H9 (cell line): Measurements from ENCODE around the gene CCDC148. TPM values are rescaled to one million over a fixed set of nuclear protein-coding genes. Genes with fewer than 3 reads are reported as not detected.

Experiments used
- DNase-seq: peaks from one replicate; pipeline ENCODE4 v3.0.0-alpha.2; 2017
- H2AFZ ChIP-seq: one replicate; pipeline ENCODE4 v1.6.1; 2013; ENCODE audit warnings: mild to moderate bottlenecking, low read length, control low read depth, moderate library complexity
- H2AK5ac ChIP-seq: 2 replicates; pipeline ENCODE4 v1.6.1; 2013; ENCODE audit warnings: low read length, control low read depth, mixed read lengths; ENCODE audit not compliant: insufficient read length
- H2BK120ac ChIP-seq: one replicate; pipeline ENCODE4 v1.6.1; 2013; ENCODE audit warnings: low read depth, mild to moderate bottlenecking, low read length, control low read depth, inconsistent platforms; ENCODE audit not compliant: poor library complexity, severe bottlenecking
- H2BK12ac ChIP-seq: 2 replicates; pipeline ENCODE4 v1.6.1; 2013; ENCODE audit warnings: low read length, control low read depth, mixed read lengths, low read depth; ENCODE audit not compliant: insufficient read length
- H2BK15ac ChIP-seq: 2 replicates; pipeline ENCODE4 v1.6.1; 2013; ENCODE audit warnings: low read depth, low read length, control low read depth
- H2BK20ac ChIP-seq: one replicate; pipeline ENCODE4 v1.6.1; 2013; ENCODE audit warnings: low read depth, mild to moderate bottlenecking, low read length, control low read depth, inconsistent platforms; ENCODE audit not compliant: poor library complexity, severe bottlenecking
- H2BK5ac ChIP-seq: 2 replicates; pipeline ENCODE4 v1.6.1; 2013; ENCODE audit warnings: low read length, control low read depth, mixed read lengths; ENCODE audit not compliant: insufficient read length
- H3K14ac ChIP-seq: 2 replicates; pipeline ENCODE4 v1.6.1; 2013; ENCODE audit warnings: low read length, control low read depth; ENCODE audit not compliant: insufficient read depth
- H3K18ac ChIP-seq: 2 replicates; pipeline ENCODE4 v1.6.1; 2013; ENCODE audit warnings: low read depth, mild to moderate bottlenecking, mixed read lengths, low read length, control low read depth; ENCODE audit not compliant: insufficient read length
- H3K23ac ChIP-seq: 2 replicates; pipeline ENCODE4 v1.6.1; 2013; ENCODE audit warnings: low read length, control low read depth, mixed read lengths, low read depth; ENCODE audit not compliant: insufficient read length
- H3K23me2 ChIP-seq: 2 replicates; pipeline ENCODE4 v1.6.1; 2013; ENCODE audit warnings: low read depth, mild to moderate bottlenecking, mixed read lengths, low read length, control low read depth; ENCODE audit not compliant: insufficient read length, poor library complexity, severe bottlenecking
- H3K27ac ChIP-seq: 2 replicates; pipeline ENCODE4 v1.5.1; 2013; ENCODE audit warnings: low read length, control low read depth, mixed read lengths, low read depth; ENCODE audit not compliant: insufficient read length
- H3K27me3 ChIP-seq: 2 replicates; pipeline ENCODE4 v1.6.1; 2013; ENCODE audit warnings: low read length, control low read depth, inconsistent platforms; ENCODE audit not compliant: insufficient read depth
- H3K4ac ChIP-seq: 2 replicates; pipeline ENCODE4 v1.6.1; 2013; ENCODE audit warnings: low read depth, mild to moderate bottlenecking, control low read depth, inconsistent platforms, low read length, moderate library complexity
- H3K4me1 ChIP-seq: 2 replicates; pipeline ENCODE4 v1.6.1; 2013; ENCODE audit warnings: low read length, control low read depth, inconsistent platforms; ENCODE audit not compliant: insufficient read depth
- H3K4me2 ChIP-seq: 2 replicates; pipeline ENCODE4 v1.6.1; 2013; ENCODE audit warnings: low read length, control low read depth, mixed read lengths; ENCODE audit not compliant: insufficient read length, insufficient read depth
- H3K56ac ChIP-seq: 2 replicates; pipeline ENCODE4 v1.6.1; 2013; ENCODE audit warnings: low read depth, mild to moderate bottlenecking, mixed read lengths, low read length, control low read depth; ENCODE audit not compliant: insufficient read length
- H3K79me1 ChIP-seq: 2 replicates; pipeline ENCODE4 v1.6.1; 2013; ENCODE audit warnings: low read depth, mild to moderate bottlenecking, moderate library complexity, low read length, control low read depth, inconsistent platforms; ENCODE audit not compliant: insufficient read depth, poor library complexity, severe bottlenecking
- H3K79me2 ChIP-seq: 2 replicates; pipeline ENCODE4 v1.6.1; 2013; ENCODE audit warnings: low read length, control low read depth, inconsistent platforms; ENCODE audit not compliant: insufficient read depth
- H3K9ac ChIP-seq: 2 replicates; pipeline ENCODE4 v1.6.1; 2013; ENCODE audit warnings: low read length, control low read depth, mixed read lengths; ENCODE audit not compliant: insufficient read length; ENCODE audit errors: extremely low read depth
- H3K9me3 ChIP-seq: one replicate; pipeline ENCODE4 v1.6.1; 2013; ENCODE audit warnings: low read depth, low read length, inconsistent platforms; ENCODE audit not compliant: control insufficient read depth
- H3T11ph ChIP-seq: one replicate; pipeline ENCODE4 v1.6.1; 2013; ENCODE audit warnings: mild to moderate bottlenecking, low read length, control low read depth, inconsistent platforms
- H4K20me1 ChIP-seq: one replicate; pipeline ENCODE4 v1.6.1; 2013; ENCODE audit not compliant: control insufficient read depth, insufficient read length, insufficient read depth
- H4K5ac ChIP-seq: 2 replicates; pipeline ENCODE4 v1.6.1; 2013; ENCODE audit warnings: low read depth, mild to moderate bottlenecking, mixed read lengths, low read length, control low read depth; ENCODE audit not compliant: insufficient read length
- H4K8ac ChIP-seq: replicated peaks from 2 replicates; pipeline ENCODE4 v1.6.1; 2013; ENCODE audit warnings: low read length, control low read depth, mixed read lengths, low read depth; ENCODE audit not compliant: insufficient read length
- H4K91ac ChIP-seq: 2 replicates; pipeline ENCODE4 v1.6.1; 2013; ENCODE audit warnings: low read depth, mild to moderate bottlenecking, moderate library complexity, mixed read lengths, low read length, control low read depth; ENCODE audit not compliant: insufficient read length
- H3K27ac Mint-ChIP-seq, 3 experiments: 2 replicates in 2 of 3; 3 replicates in 1 of 3; pipeline ENCODE4 v1.8.0; 2020 to 2021; ENCODE audit warnings: mixed read lengths in 3 of 3, mild to moderate bottlenecking in 1 of 3, moderate library complexity in 1 of 3
- H3K27me3 Mint-ChIP-seq: 2 replicates; pipeline ENCODE4 v1.8.0; 2021; ENCODE audit warnings: low read depth, mild to moderate bottlenecking, moderate library complexity, mixed read lengths
- H3K36me3 Mint-ChIP-seq, 3 experiments: 2 replicates in 2 of 3; 3 replicates in 1 of 3; pipeline ENCODE4 v1.8.0; 2020 to 2021; ENCODE audit warnings: low read depth in 3 of 3, mixed read lengths in 3 of 3; ENCODE audit not compliant: insufficient read depth in 1 of 3
- H3K4me1 Mint-ChIP-seq, 2 experiments: 2 replicates each; pipeline ENCODE4 v1.8.0; 2020; ENCODE audit warnings: mixed read lengths in 2 of 2
- H3K4me3 Mint-ChIP-seq, 2 experiments: 2 replicates in 1 of 2; 3 replicates in 1 of 2; pipeline ENCODE4 v1.8.0; 2020 to 2021; ENCODE audit warnings: mild to moderate bottlenecking in 2 of 2, mixed read lengths in 2 of 2, moderate library complexity in 1 of 2
- H3K9me3 Mint-ChIP-seq, 2 experiments: 2 replicates in 1 of 2; 3 replicates in 1 of 2; pipeline ENCODE4 v1.8.0; 2020; ENCODE audit warnings: mild to moderate bottlenecking in 2 of 2, mixed read lengths in 2 of 2, moderate library complexity in 1 of 2
- WGBS: extraction: QIAGEN DNeasy Blood & Tissue Kit; methylation state at CpG from one replicate; pipeline ENCODE4 v1.1.7; 2013; ENCODE audit warnings: missing lambda C conversion rate, low lambda C conversion rate, mixed read lengths; ENCODE audit not compliant: insufficient read length; ENCODE audit errors: extremely low coverage; 5-methylcytosine and 5-hydroxymethylcytosine counted together
- total RNA-seq: library from RNA; stranded (reverse); gene quantifications from 2 replicates; pipeline ENCODE4 v1.2.1, GENCODE V29; 2021
- TF ChIP-seq, protein P1 (sequence below): fragments of 200-600 bp; sonication (generic); conservative IDR thresholded peaks from 3 replicates; pipeline ENCODE4 v1.8.0; 2021; ENCODE audit warnings: antibody characterized with exemption, mild to moderate bottlenecking

Gene CCDC148
- total RNA-seq, 1 experiment from 2014 or later: 1.5 TPM

DNA sequence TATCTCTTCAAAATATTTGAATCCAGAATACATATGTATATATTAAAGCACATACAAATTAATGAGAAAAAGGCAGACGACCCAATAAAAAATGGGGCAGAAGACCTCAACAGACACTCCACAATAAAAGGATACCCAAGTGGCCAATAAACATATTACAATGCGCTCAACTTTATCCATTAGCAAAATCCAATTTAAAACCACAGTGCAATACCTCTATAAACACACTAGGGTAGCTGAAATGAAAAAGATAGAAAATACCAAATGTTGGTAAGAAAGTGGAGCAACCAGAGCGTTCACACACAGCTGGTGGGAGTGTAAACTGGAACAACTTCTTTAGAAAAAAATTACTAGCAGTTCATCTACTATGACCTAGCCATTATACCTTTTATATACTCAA, 75.3 kb downstream of the CCDC148 start:
- Mint-ChIP-seq H3K27ac (no peak overlapping the region), H3K9me3 (peaks cover 6 to 7% of the 10 kb centered on the region in 2 experiments), H3K4me1 (0 out of 4 replicates have a peak, but pooled peaks cover 0 to 3% of the 10 kb centered on the region in 2 experiments), H3K4me3 (no peak overlapping the region), H3K36me3 (peaks cover 0 to 5% (median 0%) of the 10 kb centered on the region in 3 experiments; a peak in 2 of 7 replicates), H3K27me3 (no peaks in the 10 kb centered on the region)
- H3K27ac ChIP-seq: no peak overlapping the region
- no peak overlapping the region for H4K91ac ChIP-seq
- no peak overlapping the region for H2AFZ ChIP-seq
- no CpG with 5 or more reads among the region's 3 CpGs for WGBS
- no peaks in the 10 kb centered on the region for H3K9me3 ChIP-seq
- no peak overlapping the region for H3T11ph ChIP-seq
- H3K14ac ChIP-seq: no peak overlapping the region
- 0 out of 2 replicates have a peak, but pooled peaks cover 2% of the 10 kb centered on the region for H3K79me2 ChIP-seq
- no peak overlapping the region for H4K5ac ChIP-seq
- no peak overlapping the region for H3K4me2 ChIP-seq
- no peaks in the 10 kb centered on the region for H4K20me1 ChIP-seq
- no peak overlapping the region for H3K4ac ChIP-seq
- H3K79me1 ChIP-seq: no peaks in the 10 kb centered on the region
- H3K23me2 ChIP-seq: no peaks in the 10 kb centered on the region
- TF ChIP-seq, protein P1, sequence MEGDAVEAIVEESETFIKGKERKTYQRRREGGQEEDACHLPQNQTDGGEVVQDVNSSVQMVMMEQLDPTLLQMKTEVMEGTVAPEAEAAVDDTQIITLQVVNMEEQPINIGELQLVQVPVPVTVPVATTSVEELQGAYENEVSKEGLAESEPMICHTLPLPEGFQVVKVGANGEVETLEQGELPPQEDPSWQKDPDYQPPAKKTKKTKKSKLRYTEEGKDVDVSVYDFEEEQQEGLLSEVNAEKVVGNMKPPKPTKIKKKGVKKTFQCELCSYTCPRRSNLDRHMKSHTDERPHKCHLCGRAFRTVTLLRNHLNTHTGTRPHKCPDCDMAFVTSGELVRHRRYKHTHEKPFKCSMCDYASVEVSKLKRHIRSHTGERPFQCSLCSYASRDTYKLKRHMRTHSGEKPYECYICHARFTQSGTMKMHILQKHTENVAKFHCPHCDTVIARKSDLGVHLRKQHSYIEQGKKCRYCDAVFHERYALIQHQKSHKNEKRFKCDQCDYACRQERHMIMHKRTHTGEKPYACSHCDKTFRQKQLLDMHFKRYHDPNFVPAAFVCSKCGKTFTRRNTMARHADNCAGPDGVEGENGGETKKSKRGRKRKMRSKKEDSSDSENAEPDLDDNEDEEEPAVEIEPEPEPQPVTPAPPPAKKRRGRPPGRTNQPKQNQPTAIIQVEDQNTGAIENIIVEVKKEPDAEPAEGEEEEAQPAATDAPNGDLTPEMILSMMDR: no peak; the same call in 2 of the 3 replicates
- no peaks in the 10 kb centered on the region for H3K27me3 ChIP-seq
- no peak overlapping the region for H2BK15ac ChIP-seq
- H2BK12ac ChIP-seq: no peak overlapping the region
- H3K9ac ChIP-seq: no peak overlapping the region
- H3K56ac ChIP-seq: no peak overlapping the region
- no peaks in the 10 kb centered on the region for H3K4me1 ChIP-seq
- H3K23ac ChIP-seq: no peak overlapping the region
- no peak for DNase-seq
- no peak overlapping the region for H2BK20ac ChIP-seq
- no peak overlapping the region for H3K18ac ChIP-seq
- no peak overlapping the region for H4K8ac ChIP-seq
- H2AK5ac ChIP-seq: no peak overlapping the region
- H2BK120ac ChIP-seq: no peak overlapping the region
- H2BK5ac ChIP-seq: no peak overlapping the region
